ENCODE measurements around the gene NR6A1.

GRCh38 chr9:124720429-124721108 lies 50.5 kb downstream of the NR6A1 start:
- TF ChIP-seq CTCF (IDR thresholded peaks at IDR 0.05) (no peak), POLR2A (IDR thresholded peaks at IDR 0.05) (no peak), POLR2AphosphoS5 (IDR thresholded peaks at IDR 0.05) (no peak), EP300 (IDR thresholded peaks at IDR 0.05; ENCODE audit: low read depth) (no peak)
